Endothelial cell of umbilical vein (primary cell): Measurements from ENCODE around the gene PROX1. TPM values are rescaled to one million over a fixed set of nuclear protein-coding genes. Genes with fewer than 3 reads are reported as not detected.

Experiments used
- BruUV-seq: library from RNA; stranded (reverse); fragments of 400-500 nt; replicated peaks from 2 replicates; lab custom pipeline; 2021; lab: Mats Ljungman, UMichigan
- CTCF ChIA-PET: fragments of 300-600, 350-600 bp; sonication (Branson Sonifier 250); formaldehyde crosslinking; loops from one replicate; lab custom pipeline; 2021; ENCODE audit warnings: antibody characterized with exemption, inconsistent platforms; lab: Charles Lee
- POLR2A ChIA-PET: fragments of 300-600, 350-600 bp; sonication (Branson Sonifier 250); formaldehyde crosslinking; loops from one replicate; lab custom pipeline; 2021; ENCODE audit warnings: antibody characterized with exemption, inconsistent platforms; lab: Charles Lee
- DNase-seq: peaks from one replicate; pipeline ENCODE4 v3.0.0-alpha.2; 2011; ENCODE audit warnings: low read depth, low spot score
- FAIRE-seq: peaks from 2 replicates; lab custom pipeline; 2011; peaks lifted over from hg19 to GRCh38; lab: Jason Lieb, UNC
- H2AFZ ChIP-seq: 2 replicates; pipeline ENCODE4 v1.6.0; 2012; ENCODE audit warnings: low read depth, low read length, control low read depth, inconsistent platforms
- H3K27ac ChIP-seq: 2 replicates; pipeline ENCODE4 v1.5.1; 2011; ENCODE audit warnings: low read depth, mild to moderate bottlenecking, control low read depth, low read length, moderate library complexity; ENCODE audit not compliant: insufficient read depth
- H3K27me3 ChIP-seq, 2 experiments: 2 replicates each; pipeline versions ENCODE4 v1.6.0 to v1.6.1; 2011; ENCODE audit warnings: low read length in 2 of 2, mixed read lengths in 1 of 2; ENCODE audit not compliant: control insufficient read depth in 2 of 2, insufficient read depth in 2 of 2
- H3K36me3 ChIP-seq, 2 experiments: 2 replicates in 1 of 2; 3 replicates in 1 of 2; pipeline ENCODE4 v1.5.1; 2011; ENCODE audit warnings: low read length in 2 of 2, mild to moderate bottlenecking in 1 of 2, moderate library complexity in 1 of 2; ENCODE audit not compliant: control insufficient read depth in 2 of 2, insufficient read depth in 2 of 2; ENCODE audit errors: extremely low read depth in 1 of 2
- H3K4me1 ChIP-seq: 3 replicates; pipeline ENCODE4 v1.5.1; 2011; ENCODE audit warnings: mild to moderate bottlenecking, low read length; ENCODE audit not compliant: control insufficient read depth, insufficient read depth; ENCODE audit errors: extremely low read depth
- H3K4me2 ChIP-seq: 2 replicates; pipeline ENCODE4 v1.6.1; 2011; ENCODE audit warnings: low read length, control low read depth, mixed read lengths; ENCODE audit not compliant: insufficient read depth
- H3K4me3 ChIP-seq, 3 experiments: fragments of 200-600 bp in 1 of 3; sonication (generic), shearing (Covaris generic) in 1 of 3; replicated peaks in 1 of 3; 2 replicates each; pipeline ENCODE4 v1.5.1; 2011 to 2016; ENCODE audit warnings: control low read depth in 3 of 3, low read length in 3 of 3, mild to moderate bottlenecking in 2 of 3, inconsistent platforms in 1 of 3, low read depth in 1 of 3, moderate library complexity in 1 of 3; ENCODE audit not compliant: insufficient read depth in 1 of 3
- H3K79me2 ChIP-seq: 2 replicates; pipeline ENCODE4 v1.6.0; 2012; ENCODE audit warnings: low read length, inconsistent platforms; ENCODE audit not compliant: control insufficient read depth, insufficient read depth
- H3K9ac ChIP-seq: replicated peaks from 2 replicates; pipeline ENCODE3; 2011; ENCODE audit warnings: low read length, control low read depth; ENCODE audit not compliant: insufficient read depth; ENCODE audit errors: extremely low read depth
- H3K9me1 ChIP-seq: replicated peaks from 3 replicates; pipeline ENCODE4 v1.6.0; 2011; ENCODE audit warnings: mild to moderate bottlenecking, low read length; ENCODE audit not compliant: control insufficient read depth, insufficient read depth; ENCODE audit errors: extremely low read depth
- H3K9me3 ChIP-seq: replicated peaks from 2 replicates; pipeline ENCODE4 v1.5.1; 2012; ENCODE audit warnings: low read length, inconsistent platforms; ENCODE audit not compliant: control insufficient read depth, insufficient read depth
- H4K20me1 ChIP-seq: replicated peaks from 2 replicates; pipeline ENCODE3; 2011; ENCODE audit warnings: mild to moderate bottlenecking, low read length; ENCODE audit not compliant: control insufficient read depth, insufficient read depth; ENCODE audit errors: extremely low read depth
- EZH2 ChIP-seq: IDR thresholded peaks from 2 replicates; pipeline ENCODE4 v1.6.1; 2012; ENCODE audit warnings: borderline replicate concordance, low read depth, mild to moderate bottlenecking, moderate library complexity, low read length, inconsistent platforms; ENCODE audit not compliant: severe bottlenecking
- FOS ChIP-seq: IDR thresholded peaks from 2 replicates; pipeline ENCODE4 v1.6.1; 2011; ENCODE audit warnings: mild to moderate bottlenecking, low read length, moderate library complexity, borderline replicate concordance; ENCODE audit not compliant: insufficient read depth
- GATA2 ChIP-seq: IDR thresholded peaks from 2 replicates; pipeline ENCODE4 v1.7.0; 2011; ENCODE audit warnings: low read depth, mild to moderate bottlenecking, moderate library complexity, mixed read lengths, low read length; ENCODE audit not compliant: insufficient read length, insufficient read depth
- JUN ChIP-seq: IDR thresholded peaks from 2 replicates; pipeline ENCODE4 v1.6.1; 2011; ENCODE audit warnings: borderline replicate concordance, low read depth; ENCODE audit not compliant: insufficient read length, insufficient read depth
- MYC ChIP-seq: IDR thresholded peaks from one replicate; pipeline ENCODE4 v1.6.1; 2011; ENCODE audit warnings: mild to moderate bottlenecking, low read depth, low read length
- POLR2A ChIP-seq: IDR thresholded peaks from 2 replicates; pipeline ENCODE4 v1.6.1; 2012; ENCODE audit warnings: low read depth, mild to moderate bottlenecking, control low read depth, low read length
- POLR2AphosphoS5 ChIP-seq: IDR thresholded peaks from 2 replicates; pipeline ENCODE4 v1.6.1; 2012; ENCODE audit warnings: low read depth, mild to moderate bottlenecking, control low read depth, low read length, moderate library complexity; ENCODE audit not compliant: insufficient read depth
- dilution Hi-C: fragments of 300-500 bp; cut with MboI; formaldehyde crosslinking; loops from one replicate; pipeline ENCODE4 v1.15.0; 2019; ENCODE audit warnings: low sequenced_read_pairs; ENCODE audit not compliant: extremely low pct_ligation_motif_present
- intact Hi-C: fragments of 100-400 bp; cut with micrococcal nuclease; formaldehyde crosslinking; loops from one replicate; pipeline ENCODE4 v1.10.0; 2022
- polyA plus RNA-seq, 4 experiments: library from polyadenylated mRNA; depleted of rRNA in 3 of 4; stranded (reverse) in 3 of 4; unstranded in 1 of 4; fragments of >200 nt; gene quantifications; 2 replicates each; pipeline versions ENCODE4 v1.2.1 to v1.2.3, GENCODE V29; 2011 to 2012; ENCODE audit warnings: missing spikeins in 1 of 4
- total RNA-seq: library from RNA; stranded (reverse); gene quantifications from 2 replicates; pipeline ENCODE4 v1.2.3, GENCODE V29; 2021
- TF ChIP-seq, protein P1 (sequence below): IDR thresholded peaks from 2 replicates; pipeline ENCODE4 v1.6.1; 2011; ENCODE audit not compliant: insufficient read depth, insufficient read length
- TF ChIP-seq, protein P2 (sequence below), 2 donors: IDR thresholded peaks; 1 replicate in 1 of 2; 2 replicates in 1 of 2; pipeline ENCODE4 v1.5.1; 2011; ENCODE audit warnings: low read length in 2 of 2, mild to moderate bottlenecking in 2 of 2, moderate library complexity in 2 of 2, control low read depth in 1 of 2, inconsistent platforms in 1 of 2, low read depth in 1 of 2; ENCODE audit not compliant: insufficient read depth in 1 of 2; ENCODE audit errors: extremely low read depth in 1 of 2

Gene PROX1
- total and polyA plus RNA-seq, 2 donors (not counting 3 experiments of a cell fraction or from before 2014, with no cell fraction given) = 2.2 to 4.0 TPM

DNA sequence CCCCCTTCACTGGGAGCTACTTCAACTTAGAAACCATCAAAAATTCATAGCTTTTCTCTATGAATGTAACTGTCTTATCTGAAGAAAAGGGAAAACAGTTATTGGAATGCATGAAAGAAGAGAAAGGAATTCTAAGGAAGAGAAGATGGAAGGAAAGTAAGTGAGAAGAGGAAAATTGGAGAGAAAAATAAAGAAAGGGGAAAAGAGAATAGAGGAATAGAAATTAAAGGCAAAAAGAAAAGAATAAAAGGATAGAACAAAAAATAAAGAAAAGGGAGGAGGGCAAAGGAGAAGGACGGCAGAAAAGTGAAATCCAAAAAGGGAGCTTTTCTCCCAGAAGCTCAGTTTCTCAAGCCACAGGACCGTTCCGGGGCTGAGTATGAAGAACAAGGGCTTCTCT, 9.9 kb upstream of the PROX1 start:
- no peaks in the 10 kb centered on the region for H3K79me2 ChIP-seq
- BruUV-seq = no TSS peak
- CTCF ChIA-PET = interaction anchor here (0.7 to 2.4 kb wide), 10 partner anchors 9 to 354 kb away, joined by 3 to 17 read pairs (median 5); partner anchors contain the start of gene PROX1
- H3K4me3 ChIP-seq = no peak overlapping the region
- intact Hi-C loops = no loop called here
- peaks cover 34% of the 10 kb centered on the region for H3K4me1 ChIP-seq
- H3K9me3 ChIP-seq = no peaks in the 10 kb centered on the region
- no peak for DNase-seq
- no peaks in the 10 kb centered on the region for H3K9me1 ChIP-seq
- TF ChIP-seq POLR2AphosphoS5 (no peak), MYC (no peak), JUN (no peak), GATA2 (no peak)
- TF ChIP-seq, protein P1, sequence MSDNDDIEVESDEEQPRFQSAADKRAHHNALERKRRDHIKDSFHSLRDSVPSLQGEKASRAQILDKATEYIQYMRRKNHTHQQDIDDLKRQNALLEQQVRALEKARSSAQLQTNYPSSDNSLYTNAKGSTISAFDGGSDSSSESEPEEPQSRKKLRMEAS = no peak
- H4K20me1 ChIP-seq = no peaks in the 10 kb centered on the region
- POLR2A ChIA-PET = interaction anchor here (0.7 to 2.3 kb wide), 3 partner anchors 10 to 142 kb away, joined by 3 to 25 read pairs (median 9); partner anchors contain the start of gene PROX1
- H3K4me2 ChIP-seq = peak overlapping the region; percentile 27
- FAIRE-seq = peak; percentile 15
- H3K27me3 ChIP-seq = peaks cover 2 to 3% of the 10 kb centered on the region in 2 experiments
- H2AFZ ChIP-seq = peak overlapping the region; percentile 49
- no peaks in the 10 kb centered on the region for H3K36me3 ChIP-seq
- H3K9ac ChIP-seq = no peak overlapping the region
- peak overlapping the region; percentile 44 for H3K27ac ChIP-seq
- dilution Hi-C loops = no loop called here

DNA sequence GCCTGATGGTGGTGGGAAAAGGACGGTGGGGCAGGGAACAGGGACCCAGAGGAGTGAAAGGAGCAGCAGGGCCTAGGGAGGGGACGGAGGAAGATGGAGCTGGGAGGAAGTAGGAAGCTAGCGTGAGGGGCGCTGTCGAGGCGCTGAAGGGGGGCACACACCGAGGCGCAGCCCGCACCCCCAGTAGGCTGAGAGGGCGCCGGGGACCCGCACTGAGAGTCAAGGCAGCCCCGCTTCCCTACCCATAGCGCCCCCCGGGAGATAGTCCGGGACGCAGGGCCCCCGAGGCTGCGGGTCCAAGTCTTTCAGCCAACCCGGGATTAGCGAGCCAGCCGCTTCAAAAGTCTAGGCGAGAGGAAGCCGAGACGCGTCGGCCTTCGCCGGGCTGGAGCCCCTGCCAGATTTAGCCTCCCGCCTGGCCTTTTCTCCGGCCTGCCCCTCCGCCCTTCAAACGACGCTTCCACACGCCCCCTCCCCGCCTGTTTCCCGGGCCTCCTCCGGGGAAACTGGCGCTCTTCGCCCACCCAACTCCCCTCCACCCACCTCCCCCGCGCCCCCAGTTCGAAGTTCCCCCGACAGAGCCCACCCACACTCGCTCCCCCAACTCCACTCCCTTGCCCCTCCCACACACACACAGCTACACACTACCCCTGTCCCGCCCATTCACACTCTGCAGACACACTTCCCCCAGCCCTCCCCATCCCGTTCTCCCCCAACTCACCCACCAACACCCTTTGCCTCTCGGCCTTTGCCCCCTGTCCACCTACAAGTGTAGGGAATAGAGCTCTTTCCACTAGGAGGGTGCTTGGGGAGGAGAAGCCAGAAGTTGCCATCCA, 7.8 kb upstream of the PROX1 start:
- dilution Hi-C loops = no loop called here

More for the DNA sequence above, 7.8 kb upstream of the PROX1 start:
- POLR2A ChIA-PET = no interaction called here
- peaks cover 27% of the 10 kb centered on the region for H3K4me1 ChIP-seq
- H3K27ac ChIP-seq = no peak overlapping the region
- no TSS peak for BruUV-seq
- intact Hi-C loops = no loop called here
- H3K9me3 ChIP-seq = no peaks in the 10 kb centered on the region
- FAIRE-seq (no peak), DNase-seq (no peak)
- no peaks in the 10 kb centered on the region for H3K79me2 ChIP-seq
- TF ChIP-seq, protein P2, sequence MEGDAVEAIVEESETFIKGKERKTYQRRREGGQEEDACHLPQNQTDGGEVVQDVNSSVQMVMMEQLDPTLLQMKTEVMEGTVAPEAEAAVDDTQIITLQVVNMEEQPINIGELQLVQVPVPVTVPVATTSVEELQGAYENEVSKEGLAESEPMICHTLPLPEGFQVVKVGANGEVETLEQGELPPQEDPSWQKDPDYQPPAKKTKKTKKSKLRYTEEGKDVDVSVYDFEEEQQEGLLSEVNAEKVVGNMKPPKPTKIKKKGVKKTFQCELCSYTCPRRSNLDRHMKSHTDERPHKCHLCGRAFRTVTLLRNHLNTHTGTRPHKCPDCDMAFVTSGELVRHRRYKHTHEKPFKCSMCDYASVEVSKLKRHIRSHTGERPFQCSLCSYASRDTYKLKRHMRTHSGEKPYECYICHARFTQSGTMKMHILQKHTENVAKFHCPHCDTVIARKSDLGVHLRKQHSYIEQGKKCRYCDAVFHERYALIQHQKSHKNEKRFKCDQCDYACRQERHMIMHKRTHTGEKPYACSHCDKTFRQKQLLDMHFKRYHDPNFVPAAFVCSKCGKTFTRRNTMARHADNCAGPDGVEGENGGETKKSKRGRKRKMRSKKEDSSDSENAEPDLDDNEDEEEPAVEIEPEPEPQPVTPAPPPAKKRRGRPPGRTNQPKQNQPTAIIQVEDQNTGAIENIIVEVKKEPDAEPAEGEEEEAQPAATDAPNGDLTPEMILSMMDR (IDR thresholded peaks at IDR 0.05; ENCODE audit: extremely low read depth in 1 of 2, insufficient read depth in 1 of 2, low read depth in 1 of 2, low read length in 2 of 2) = no peak
- TF ChIP-seq MYC (no peak), EZH2 (no peak), POLR2AphosphoS5 (no peak), GATA2 (no peak), JUN (no peak), FOS (no peak), POLR2A (no peak)
- TF ChIP-seq, protein P1 = no peak
- H3K9me1 ChIP-seq = no peaks in the 10 kb centered on the region
- peaks cover 13 to 22% of the 10 kb centered on the region in 2 experiments for H3K27me3 ChIP-seq
- H3K9ac ChIP-seq = no peak overlapping the region
- no peak overlapping the region for H3K4me3 ChIP-seq
- no peaks in the 10 kb centered on the region for H3K36me3 ChIP-seq
- CTCF ChIA-PET = interaction anchor here (0.8 kb wide), 1 partner anchor 140 kb away, joined by 3 read pairs; no protein-coding TSS in a partner anchor
- H4K20me1 ChIP-seq = no peaks in the 10 kb centered on the region
- H2AFZ ChIP-seq = no peak overlapping the region
- no peak overlapping the region for H3K4me2 ChIP-seq
